Mammary epithelial cell (primary cell): Measurements from ENCODE around the gene LRRC59.

ENCODE experiments used
- CTCF ChIP-seq, 2 donors: IDR thresholded peaks in 1 of 2; conservative IDR thresholded peaks in 1 of 2; 2 replicates each; pipeline ENCODE4 v1.5.1; 2011 to 2012; ENCODE audit warnings: inconsistent platforms in 2 of 2, low read length in 2 of 2, mild to moderate bottlenecking in 2 of 2, control low read depth in 1 of 2, low read depth in 1 of 2; ENCODE audit not compliant: insufficient read depth in 1 of 2; ENCODE audit errors: extremely low read depth in 1 of 2
- EZH2 ChIP-seq: IDR thresholded peaks from 2 replicates; pipeline ENCODE4 v1.6.1; 2012; ENCODE audit warnings: low read length, inconsistent platforms, borderline replicate concordance

- TF ChIP-seq EZH2 (no peak), CTCF (conservative IDR thresholded peaks at IDR 0.05 in 1 of 2, IDR thresholded peaks at IDR 0.05 in 1 of 2; ENCODE audit: extremely low read depth in 1 of 2, insufficient read depth in 1 of 2, low read depth in 1 of 2, low read length in 2 of 2) (no peak)
These were observed 40.9 kb downstream of the LRRC59 start for GRCh38 chr17:50356418-50356817.
